ENCODE measurements around the gene CER1.

- TF ChIP-seq CTCF (IDR thresholded peaks at IDR 0.05): no peak
- no peak for TF ChIP-seq POLR2A (IDR thresholded peaks at IDR 0.05)
Observed at GRCh38 chr9:14706530-14707140, 15.9 kb downstream of the CER1 start.

Measured in Peyer's patch (tissue), 4 donors.